ENCODE measurements around the gene NBEAL2. TPM values are rescaled to one million over a fixed set of nuclear protein-coding genes. Genes with fewer than 3 reads are reported as not detected.

NBEAL2 gene
- total RNA-seq, 1 donor from 2014 or later: 16.5 TPM

DNA sequence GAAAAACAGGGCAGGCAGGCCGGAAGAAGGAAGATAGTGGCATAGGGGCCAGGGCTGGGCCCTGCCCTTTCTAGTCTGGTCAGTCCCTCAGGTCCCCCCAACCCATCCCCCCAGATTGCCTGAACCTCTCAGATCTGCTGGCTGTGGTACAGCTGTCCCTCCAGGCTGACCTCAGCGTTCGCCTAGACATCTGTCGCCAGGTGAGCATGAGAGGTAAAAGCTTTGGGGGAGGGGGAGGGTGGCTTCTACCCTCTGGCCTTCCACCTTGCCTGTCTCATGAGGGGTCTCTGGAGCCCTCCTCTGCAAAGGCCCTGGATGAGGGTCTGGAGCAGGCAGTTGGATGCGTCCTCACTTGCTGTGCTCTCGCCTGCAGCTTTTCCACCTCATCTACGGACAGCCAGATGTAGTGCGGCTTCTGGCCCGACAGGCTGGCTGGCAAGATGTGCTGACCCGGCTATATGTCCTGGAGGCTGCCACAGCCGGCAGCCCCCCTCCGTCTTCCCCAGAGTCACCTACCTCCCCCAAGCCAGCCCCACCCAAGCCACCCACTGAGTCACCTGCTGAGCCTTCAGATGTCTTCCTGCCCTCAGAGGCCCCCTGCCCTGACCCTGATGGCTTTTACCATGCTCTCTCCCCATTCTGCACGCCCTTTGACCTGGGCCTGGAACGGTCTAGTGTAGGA, 20.2 kb downstream of the NBEAL2 start:
- DNase-seq (ENCODE audit: low read depth in 2 of 2): no peak

DNA sequence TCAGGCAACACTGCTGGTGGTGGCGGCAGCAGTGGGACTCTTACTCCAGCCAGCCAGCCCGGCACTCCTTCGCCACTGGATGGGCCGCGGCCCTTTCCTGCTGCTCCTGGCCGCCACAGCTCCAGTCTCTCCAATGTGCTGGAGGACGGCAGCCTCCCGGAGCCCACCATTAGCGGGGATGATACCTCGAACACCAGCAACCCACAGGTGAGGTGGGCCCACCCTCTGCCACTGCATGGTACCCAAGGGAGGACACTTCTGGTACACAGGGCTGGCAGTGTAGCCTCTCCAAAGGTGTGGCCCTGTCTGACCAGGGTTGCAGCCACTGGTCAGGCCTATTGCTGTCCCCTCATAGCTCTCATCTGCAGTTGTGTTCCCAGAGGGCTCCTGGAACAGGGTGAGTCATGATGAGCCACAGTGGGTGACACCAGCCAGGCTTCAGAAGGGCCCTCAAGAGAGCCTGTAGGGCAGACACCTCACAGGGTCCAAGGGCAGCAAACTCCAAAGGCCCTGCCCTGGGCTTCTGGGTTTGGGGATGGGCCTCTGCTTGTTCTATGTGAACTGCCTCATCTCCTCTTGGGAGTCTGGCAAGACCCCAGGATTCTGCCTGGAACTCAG, 20.8 kb downstream of the NBEAL2 start:
- DNase-seq (ENCODE audit: low read depth in 2 of 2): no peak

DNA sequence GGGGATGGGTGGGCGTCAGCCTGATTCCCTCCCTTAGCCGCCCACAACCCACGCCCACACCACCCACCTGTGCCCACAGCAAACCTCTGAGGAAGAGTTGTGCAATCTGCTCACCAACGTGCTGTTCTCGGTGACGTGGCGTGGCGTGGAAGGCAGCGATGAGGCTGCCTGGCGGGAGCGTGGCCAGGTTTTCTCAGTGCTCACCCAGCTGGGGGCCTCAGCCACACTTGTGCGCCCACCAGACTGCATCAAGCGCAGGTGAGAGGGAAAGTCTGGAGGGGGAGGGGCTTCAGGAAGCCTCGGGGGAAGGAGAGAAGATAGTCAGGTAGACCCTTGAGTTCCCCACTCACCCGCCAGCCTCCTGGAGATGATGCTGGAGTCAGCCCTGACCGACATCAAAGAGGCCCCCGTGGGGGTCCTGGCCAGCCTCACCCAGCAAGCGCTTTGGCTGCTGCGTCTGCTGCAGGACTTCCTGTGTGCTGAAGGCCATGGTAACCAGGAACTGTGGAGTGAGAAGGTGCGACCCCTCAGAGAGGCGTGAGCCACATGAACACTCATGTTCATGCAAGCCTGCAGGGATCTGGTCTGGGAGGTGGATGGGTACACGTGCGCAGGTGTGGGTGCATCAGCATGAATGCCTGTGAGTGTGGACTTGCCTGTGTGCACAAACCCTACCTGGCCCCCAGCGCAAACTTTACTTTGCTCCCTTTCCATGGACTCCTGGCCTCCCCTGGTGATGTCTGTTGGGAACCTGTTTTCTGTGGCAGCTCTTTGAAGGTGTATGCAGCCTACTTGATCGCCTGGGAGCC, 21.7 kb downstream of the NBEAL2 start:
- no peak for DNase-seq (ENCODE audit: low read depth in 2 of 2)

DNA sequence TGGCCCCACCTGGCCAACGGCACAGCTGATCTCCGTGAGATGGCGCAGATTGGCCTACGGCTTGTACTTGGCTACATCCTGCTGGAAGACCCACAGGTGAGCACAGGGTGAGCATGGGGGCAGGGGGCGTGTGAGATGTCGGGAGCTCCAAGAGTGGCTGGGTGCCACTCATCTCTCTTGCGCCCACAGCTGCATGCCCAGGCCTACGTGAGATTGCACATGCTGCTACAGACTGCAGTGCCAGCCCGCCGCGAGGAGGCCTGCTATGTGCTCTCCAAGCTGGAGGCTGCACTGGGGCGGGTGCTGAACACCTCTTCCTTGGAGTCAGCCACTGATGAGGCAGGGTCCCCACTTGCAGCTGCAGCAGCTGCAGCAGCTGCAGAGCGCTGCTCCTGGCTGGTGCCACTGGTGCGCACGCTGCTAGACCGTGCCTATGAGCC, 22.3 kb downstream of the NBEAL2 start:
- DNase-seq (ENCODE audit: low read depth in 2 of 2): no peak

DNA sequence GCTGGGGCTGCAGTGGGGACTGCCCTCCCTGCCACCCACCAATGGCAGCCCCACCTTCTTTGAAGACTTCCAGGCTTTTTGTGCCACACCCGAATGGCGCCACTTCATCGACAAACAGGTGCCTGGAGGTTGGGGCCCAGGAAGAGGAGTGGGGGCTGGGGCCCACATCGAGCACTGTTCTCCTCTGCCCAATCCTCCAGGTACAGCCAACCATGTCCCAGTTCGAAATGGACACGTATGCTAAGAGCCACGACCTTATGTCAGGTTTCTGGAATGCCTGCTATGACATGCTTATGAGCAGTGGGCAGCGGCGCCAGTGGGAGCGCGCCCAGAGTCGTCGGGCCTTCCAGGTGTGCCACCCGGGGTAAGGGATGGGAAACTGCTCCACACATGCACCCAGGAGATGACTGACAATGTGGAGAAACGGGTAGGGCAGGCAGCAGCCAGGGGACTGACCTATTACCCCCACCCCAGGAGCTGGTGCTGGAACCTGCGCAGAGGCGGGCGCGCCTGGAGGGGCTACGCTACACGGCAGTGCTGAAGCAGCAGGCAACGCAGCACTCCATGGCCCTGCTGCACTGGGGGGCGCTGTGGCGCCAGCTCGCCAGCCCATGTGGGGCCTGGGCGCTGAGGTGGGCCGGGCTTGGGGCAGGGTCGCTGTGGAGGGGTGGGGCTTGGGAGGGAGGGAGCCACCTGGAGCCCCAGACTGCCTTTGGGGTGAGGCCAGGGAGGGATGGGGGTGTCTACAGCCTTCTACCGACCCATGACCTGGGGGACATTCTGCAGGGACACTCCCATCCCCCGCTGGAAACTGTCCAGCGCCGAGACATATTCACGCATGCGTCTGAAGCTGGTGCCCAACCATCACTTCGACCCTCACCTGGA, 22.9 kb downstream of the NBEAL2 start:
- DNase-seq (ENCODE audit: low read depth in 2 of 2): no peak

DNA sequence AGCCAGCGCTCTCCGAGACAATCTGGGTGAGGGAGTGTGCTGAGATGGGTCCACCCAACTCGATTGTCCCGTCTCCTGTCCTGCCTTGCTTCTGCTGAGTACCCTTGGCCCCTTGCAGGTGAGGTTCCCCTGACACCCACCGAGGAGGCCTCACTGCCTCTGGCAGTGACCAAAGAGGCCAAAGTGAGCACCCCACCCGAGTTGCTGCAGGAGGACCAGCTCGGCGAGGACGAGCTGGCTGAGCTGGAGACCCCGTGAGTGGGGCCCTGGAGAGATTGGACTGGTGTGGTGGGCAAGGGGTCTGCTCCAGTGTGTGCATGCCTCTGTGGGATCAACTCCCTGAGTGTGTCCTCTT, 23.6 kb downstream of the NBEAL2 start:
- DNase-seq (ENCODE audit: low read depth in 2 of 2): no peak

DNA sequence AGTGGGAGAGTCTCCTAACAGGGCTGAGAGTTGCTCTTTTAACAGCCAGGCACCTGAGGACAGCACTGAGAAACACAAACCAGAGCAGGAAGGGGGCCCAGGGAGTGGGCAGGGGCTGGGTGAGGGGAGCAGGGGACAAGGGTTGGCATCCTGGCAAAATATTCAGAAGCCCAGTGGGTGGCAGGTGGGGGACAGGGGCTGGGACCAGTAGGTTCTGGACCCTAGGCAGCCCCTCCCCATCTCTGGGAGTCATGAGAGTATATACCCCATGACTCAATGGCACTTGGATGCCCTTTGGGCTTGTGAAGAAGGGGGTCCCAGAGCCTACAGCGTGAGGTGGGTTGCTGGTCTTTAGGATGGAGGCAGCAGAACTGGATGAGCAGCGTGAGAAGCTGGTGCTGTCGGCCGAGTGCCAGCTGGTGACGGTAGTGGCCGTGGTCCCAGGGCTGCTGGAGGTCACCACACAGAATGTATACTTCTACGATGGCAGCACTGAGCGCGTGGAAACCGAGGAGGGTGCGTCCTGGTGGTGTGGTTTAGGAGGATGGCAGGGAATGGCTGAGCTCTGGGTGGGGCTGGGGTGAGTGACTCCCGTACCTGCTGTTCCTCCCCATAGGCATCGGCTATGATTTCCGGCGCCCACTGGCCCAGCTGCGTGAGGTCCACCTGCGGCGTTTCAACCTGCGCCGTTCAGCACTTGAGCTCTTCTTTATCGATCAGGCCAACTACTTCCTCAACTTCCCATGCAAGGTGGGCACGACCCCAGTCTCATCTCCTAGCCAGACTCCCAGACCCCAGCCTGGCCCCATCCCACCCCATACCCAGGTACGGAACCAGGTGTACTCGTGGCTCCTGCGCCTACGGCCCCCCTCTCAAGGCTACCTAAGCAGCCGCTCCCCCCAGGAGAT, 24.2 kb downstream of the NBEAL2 start:
- no peak for DNase-seq (ENCODE audit: low read depth in 2 of 2)

GRCh38 chr3:47004369-47005211, 25.1 kb downstream of the NBEAL2 start:
- no peak for DNase-seq (ENCODE audit: low read depth in 2 of 2)

GRCh38 chr3:47005212-47006144, 26.0 kb downstream of the NBEAL2 start:
- no peak for DNase-seq (ENCODE audit: low read depth in 2 of 2)

DNA sequence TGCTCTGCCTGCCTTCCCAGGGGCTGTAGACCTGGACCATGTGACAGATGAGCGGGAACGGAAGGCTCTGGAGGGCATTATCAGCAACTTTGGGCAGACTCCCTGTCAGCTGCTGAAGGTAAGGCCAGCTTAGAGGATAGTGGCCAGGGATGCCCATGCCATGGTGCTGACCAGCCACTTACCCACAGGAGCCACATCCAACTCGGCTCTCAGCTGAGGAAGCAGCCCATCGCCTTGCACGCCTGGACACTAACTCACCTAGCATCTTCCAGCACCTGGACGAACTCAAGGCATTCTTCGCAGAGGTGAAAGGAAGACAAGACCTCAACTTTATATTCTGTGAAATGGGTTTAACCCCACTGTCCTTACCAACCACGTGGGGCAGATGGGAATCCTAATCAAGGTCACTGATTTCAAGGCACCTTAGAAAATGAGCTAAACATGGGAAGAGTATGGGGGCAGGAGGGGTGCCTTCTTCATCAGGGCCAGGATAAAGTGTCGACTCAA, 26.7 kb downstream of the NBEAL2 start:
- no peak for DNase-seq (ENCODE audit: low read depth in 2 of 2)

DNA sequence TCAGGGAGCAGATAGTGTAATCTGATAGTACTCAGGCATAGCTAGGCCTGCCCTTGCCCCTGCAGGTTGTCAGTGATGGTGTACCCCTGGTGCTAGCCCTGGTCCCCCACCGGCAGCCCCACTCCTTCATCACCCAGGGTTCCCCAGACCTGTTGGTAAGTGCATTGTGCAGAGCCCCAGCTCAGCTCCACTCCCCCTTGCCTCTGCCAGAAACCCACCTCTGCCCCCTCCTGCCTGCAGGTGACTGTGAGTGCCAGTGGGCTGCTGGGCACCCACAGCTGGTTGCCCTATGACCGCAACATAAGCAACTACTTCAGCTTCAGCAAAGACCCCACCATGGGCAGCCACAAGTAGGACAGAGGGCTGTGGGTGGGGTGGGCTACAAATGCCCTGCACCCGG, 27.5 kb downstream of the NBEAL2 start:
- DNase-seq (ENCODE audit: low read depth in 2 of 2): no peak

DNA sequence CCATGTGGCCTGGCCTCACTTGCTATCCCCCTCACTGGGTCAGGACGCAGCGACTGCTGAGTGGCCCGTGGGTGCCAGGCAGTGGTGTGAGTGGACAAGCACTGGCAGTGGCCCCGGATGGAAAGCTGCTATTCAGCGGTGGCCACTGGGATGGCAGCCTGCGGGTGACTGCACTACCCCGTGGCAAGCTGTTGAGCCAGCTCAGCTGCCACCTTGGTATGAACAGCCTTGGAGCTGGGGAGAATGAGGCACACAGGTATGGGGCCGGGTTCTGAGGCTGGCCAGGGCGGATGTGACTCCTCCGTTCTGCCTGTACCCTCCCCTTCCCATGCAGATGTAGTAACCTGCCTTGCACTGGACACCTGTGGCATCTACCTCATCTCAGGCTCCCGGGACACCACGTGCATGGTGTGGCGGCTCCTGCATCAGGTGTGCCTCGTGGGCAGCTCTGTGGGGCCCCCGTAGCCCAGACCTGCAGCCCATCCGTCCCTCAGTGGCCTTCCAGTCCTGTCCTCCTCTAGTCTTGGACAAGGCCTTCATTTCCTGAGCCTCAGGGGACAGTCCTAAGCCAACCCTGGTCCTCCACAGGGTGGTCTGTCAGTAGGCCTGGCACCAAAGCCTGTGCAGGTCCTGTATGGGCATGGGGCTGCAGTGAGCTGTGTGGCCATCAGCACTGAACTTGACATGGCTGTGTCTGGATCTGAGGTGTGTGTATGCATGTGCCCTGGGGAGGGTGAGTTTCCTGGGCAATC, 28.2 kb downstream of the NBEAL2 start:
- DNase-seq (ENCODE audit: low read depth in 2 of 2): no peak

GRCh38 chr3:47008234-47008796, 28.8 kb downstream of the NBEAL2 start:
- no peak for DNase-seq (ENCODE audit: low read depth in 2 of 2)

GRCh38 chr3:47008851-47009224, 29.4 kb downstream of the NBEAL2 start:
- no peak for DNase-seq (ENCODE audit: low read depth in 2 of 2)

- DNase-seq (ENCODE audit: low read depth in 2 of 2): peak; percentile 92 to 93
These were observed 30.0 kb downstream of the NBEAL2 start for GRCh38 chr3:47009225-47010110.

GRCh38 chr3:47010111-47010712, 30.7 kb downstream of the NBEAL2 start:
- no peak for DNase-seq (ENCODE audit: low read depth in 2 of 2)
